GM18951 (cell line): ENCODE data around the gene IQCH.

Source experiments
- POLR2A ChIP-seq: IDR thresholded peaks from 4 replicates; pipeline ENCODE4 v1.6.1; 2011; ENCODE audit warnings: mild to moderate bottlenecking; ENCODE audit not compliant: insufficient read length, insufficient read depth; ENCODE audit errors: extremely low read depth
- in situ Hi-C: fragments of 300-500 bp; cut with MboI; formaldehyde crosslinking; loops from one replicate; pipeline ENCODE4 v1.12.0; 2022; ENCODE audit warnings: low sequenced_read_pairs, mixed read lengths, inconsistent platforms; ENCODE audit not compliant: unreplicated experiment

The IQCH gene

GRCh38 chr15:67365994-67366393, 111.4 kb downstream of the IQCH start:
- in situ Hi-C loops = no loop called here
- TF ChIP-seq POLR2A = no peak

GRCh38 chr15:67366904-67367303, 112.3 kb downstream of the IQCH start:
- in situ Hi-C loops = no loop called here
- no peak for TF ChIP-seq POLR2A

- in situ Hi-C loops = no loop called here
These were observed 114.9 kb downstream of the IQCH start for GRCh38 chr15:67369359-67369998.

GRCh38 chr15:67370206-67370954, 115.8 kb downstream of the IQCH start:
- in situ Hi-C loops = no loop called here
- no peak for TF ChIP-seq POLR2A

More at GRCh38 chr15:67369359-67369998, 114.9 kb downstream of the IQCH start:
- TF ChIP-seq POLR2A = no peak

GRCh38 chr15:67372543-67372942, 118.0 kb downstream of the IQCH start:
- in situ Hi-C loops = no loop called here
- TF ChIP-seq POLR2A = no peak

- in situ Hi-C loops = no loop called here
- TF ChIP-seq POLR2A = no peak
These were observed 118.5 kb downstream of the IQCH start for GRCh38 chr15:67372986-67373675.

- in situ Hi-C loops = no loop called here
- TF ChIP-seq POLR2A = no peak
These were observed 119.4 kb downstream of the IQCH start for GRCh38 chr15:67373971-67374370.

- in situ Hi-C loops = no loop called here
- no peak for TF ChIP-seq POLR2A
These were observed 124.9 kb downstream of the IQCH start for GRCh38 chr15:67379530-67379929.

GRCh38 chr15:67380921-67381320, 126.3 kb downstream of the IQCH start:
- in situ Hi-C loops = no loop called here
- TF ChIP-seq POLR2A = no peak

- TF ChIP-seq POLR2A = no peak
- in situ Hi-C loops = no loop called here
These were observed 126.9 kb downstream of the IQCH start for GRCh38 chr15:67381416-67382045.

- no peak for TF ChIP-seq POLR2A
- in situ Hi-C loops = no loop called here
These were observed 128.1 kb downstream of the IQCH start for GRCh38 chr15:67382723-67383122.

GRCh38 chr15:67383899-67384298, 129.3 kb downstream of the IQCH start:
- in situ Hi-C loops = no loop called here
- TF ChIP-seq POLR2A = no peak

- in situ Hi-C loops = no loop called here
- no peak for TF ChIP-seq POLR2A
These were observed 130.2 kb downstream of the IQCH start for GRCh38 chr15:67384761-67385160.
